ENCODE results near the gene OTX2. TPM values are rescaled to one million over a fixed set of nuclear protein-coding genes. Genes with fewer than 3 reads are reported as not detected.

OTX2 gene
- total RNA-seq, 1 donor from 2014 or later, result 0.77 TPM

GRCh38 chr14:56807386-56808109 is 2.7 kb downstream of the OTX2 start:
- no peaks in the 10 kb centered on the region for H3K36me3 Mint-ChIP-seq (ENCODE audit: low read depth)
- TF ChIP-seq CTCF (conservative IDR thresholded peaks at IDR 0.05), result no peak
- no peak for DNase-seq (ENCODE audit: low read depth, low spot score)
- H3K9me3 Mint-ChIP-seq, result peaks cover 4% of the 10 kb centered on the region
- H3K27ac Mint-ChIP-seq (ENCODE audit: unreplicated experiment), result no peak overlapping the region
- H3K27me3 Mint-ChIP-seq (ENCODE audit: low read depth), result peaks cover 100% of the 10 kb centered on the region
- H3K4me3 Mint-ChIP-seq, result peak overlapping the region; percentile 58
- H3K4me1 Mint-ChIP-seq, result peaks cover 12% of the 10 kb centered on the region

GRCh38 chr14:56806760-56807159 is 3.5 kb downstream of the OTX2 start:
- Mint-ChIP-seq H3K27me3 (ENCODE audit: low read depth) (peaks cover 100% of the 10 kb centered on the region), H3K4me3 (no peak overlapping the region), H3K9me3 (peaks cover 4% of the 10 kb centered on the region), H3K27ac (ENCODE audit: unreplicated experiment) (no peak overlapping the region), H3K4me1 (peaks cover 12% of the 10 kb centered on the region), H3K36me3 (ENCODE audit: low read depth) (no peaks in the 10 kb centered on the region)
- no peak for TF ChIP-seq CTCF (conservative IDR thresholded peaks at IDR 0.05)
- DNase-seq (ENCODE audit: low read depth, low spot score), result no peak

DNA sequence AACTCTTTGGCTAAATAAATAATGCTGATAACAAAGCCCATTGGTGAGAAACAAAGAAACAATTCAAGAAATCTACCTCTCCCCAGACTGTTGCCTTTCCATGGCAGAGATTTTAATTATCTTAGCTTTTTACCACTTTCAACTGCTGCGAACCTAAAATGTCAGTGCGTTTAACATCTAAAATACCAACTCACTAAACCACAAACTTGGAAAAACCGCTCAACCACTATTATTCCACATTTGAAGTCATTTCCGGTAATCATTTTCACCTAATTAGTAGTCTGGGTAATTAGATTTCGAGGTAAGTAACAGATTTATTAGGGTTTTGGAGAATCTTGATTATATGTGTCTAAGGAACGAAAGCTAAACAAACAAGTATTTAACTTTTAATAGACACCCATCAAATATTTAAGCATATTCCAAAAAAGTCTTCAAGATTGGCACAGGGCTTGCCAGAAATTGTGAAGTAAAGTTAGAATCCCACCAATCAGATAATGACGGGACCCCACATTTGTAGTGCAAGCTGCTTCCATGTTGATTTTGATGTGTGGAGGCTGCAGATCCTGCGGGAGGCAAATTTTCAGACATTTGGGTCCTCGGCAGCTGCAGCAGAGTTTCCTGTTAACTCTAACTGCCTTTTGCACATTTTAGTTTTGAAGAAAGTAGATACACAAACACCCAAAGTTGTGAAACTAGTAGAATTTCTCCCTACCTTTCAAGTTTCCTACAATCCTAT is 4.1 kb downstream of the OTX2 start:
- Mint-ChIP-seq H3K27ac (ENCODE audit: unreplicated experiment) (no peak overlapping the region), H3K4me1 (peaks cover 12% of the 10 kb centered on the region), H3K27me3 (ENCODE audit: low read depth) (peaks cover 100% of the 10 kb centered on the region), H3K36me3 (ENCODE audit: low read depth) (no peaks in the 10 kb centered on the region), H3K9me3 (peaks cover 4% of the 10 kb centered on the region), H3K4me3 (no peak overlapping the region)
- TF ChIP-seq CTCF (conservative IDR thresholded peaks at IDR 0.05), result no peak
- no peak for DNase-seq (ENCODE audit: low read depth, low spot score)

DNA sequence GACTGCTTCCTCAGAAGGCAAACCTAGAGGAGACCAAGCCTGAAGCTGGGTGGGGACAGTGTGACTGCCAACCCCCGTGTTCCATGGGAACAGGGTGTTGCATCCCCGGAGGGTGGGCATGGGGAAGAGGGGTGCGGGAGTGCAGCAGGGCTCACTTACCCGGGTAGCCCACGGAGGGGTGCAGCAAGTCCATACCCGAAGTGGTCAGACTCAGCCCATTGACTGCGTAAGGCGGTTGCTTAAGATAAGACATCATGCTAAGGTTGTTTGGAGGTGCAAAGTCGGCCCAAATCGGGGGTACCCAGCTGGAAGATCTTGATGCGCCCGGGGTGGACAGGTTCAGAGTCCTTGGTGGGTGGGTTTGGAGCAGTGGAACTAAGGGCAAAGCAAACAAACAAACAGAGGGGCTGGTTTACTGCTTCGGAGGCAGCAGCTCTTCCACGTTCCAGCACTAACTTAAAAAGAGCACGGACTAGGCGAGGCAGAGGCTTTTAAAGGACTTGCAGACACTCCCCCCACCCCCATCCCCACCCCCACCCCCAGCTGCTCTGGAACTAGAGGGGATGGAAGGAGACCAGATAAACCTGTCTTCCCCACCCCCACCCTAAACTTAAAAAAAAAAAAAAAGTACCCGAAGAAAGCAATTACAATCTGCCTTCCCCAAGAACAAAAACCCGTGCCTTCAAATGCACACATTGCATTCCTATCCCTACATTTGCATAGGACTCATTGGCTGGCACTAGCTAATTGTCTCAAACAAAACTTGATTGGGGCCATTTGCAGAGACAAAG is 4.9 kb downstream of the OTX2 start:
- Mint-ChIP-seq H3K36me3 (ENCODE audit: low read depth) (no peaks in the 10 kb centered on the region), H3K27ac (ENCODE audit: unreplicated experiment) (no peak overlapping the region), H3K27me3 (ENCODE audit: low read depth) (peaks cover 100% of the 10 kb centered on the region), H3K9me3 (peaks cover 4% of the 10 kb centered on the region), H3K4me1 (peaks cover 12% of the 10 kb centered on the region), H3K4me3 (peak overlapping the region; percentile 35)
- no peak for DNase-seq (ENCODE audit: low read depth, low spot score)
- no peak for TF ChIP-seq CTCF (conservative IDR thresholded peaks at IDR 0.05)

DNA sequence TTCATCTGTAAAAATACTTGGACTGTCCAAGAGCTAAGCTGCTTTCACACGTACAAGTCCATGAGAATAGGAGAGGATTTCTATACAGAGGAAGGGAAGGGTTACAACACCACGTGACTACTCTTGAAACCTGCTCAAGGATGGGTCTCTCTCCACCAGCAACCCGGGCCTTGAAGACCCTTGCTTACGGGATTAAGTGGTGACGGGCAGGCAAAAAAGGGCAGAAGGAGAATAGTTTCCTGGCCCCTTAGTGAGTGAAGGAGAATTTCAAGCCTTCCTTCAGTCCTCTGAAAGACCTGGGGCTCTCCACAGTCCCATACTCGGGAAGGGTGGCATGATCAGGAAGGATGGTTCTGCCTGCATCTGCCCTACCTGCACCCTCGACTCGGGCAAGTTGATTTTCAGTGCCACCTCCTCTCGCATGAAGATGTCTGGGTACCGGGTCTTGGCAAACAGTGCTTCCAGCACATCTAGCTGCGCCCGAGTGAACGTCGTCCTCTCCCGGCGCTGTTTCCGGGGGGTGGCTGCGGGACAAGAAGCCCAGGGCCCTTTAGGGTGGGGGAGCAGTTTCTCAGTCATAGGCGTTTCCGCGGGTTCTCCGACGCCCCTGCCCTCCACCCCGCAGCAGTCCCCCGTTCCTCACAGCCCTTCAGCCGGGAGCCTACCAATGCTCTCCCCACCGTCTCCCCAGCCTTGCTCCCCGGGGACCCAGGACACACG is 6.3 kb downstream of the OTX2 start:
- no peak for TF ChIP-seq CTCF (conservative IDR thresholded peaks at IDR 0.05)
- Mint-ChIP-seq H3K36me3 (ENCODE audit: low read depth) (no peaks in the 10 kb centered on the region), H3K9me3 (peaks cover 4% of the 10 kb centered on the region), H3K27me3 (ENCODE audit: low read depth) (peaks cover 100% of the 10 kb centered on the region), H3K4me1 (peaks cover 7% of the 10 kb centered on the region), H3K4me3 (no peak overlapping the region), H3K27ac (ENCODE audit: unreplicated experiment) (no peak overlapping the region)
- DNase-seq (ENCODE audit: low read depth, low spot score), result no peak

Measured in neural crest cell (in vitro differentiated cells).